NCI-H345 treated with DMSO at 0.1 percent for 48 hours (cell line): ENCODE data around the gene ADK.
"Not testable (repeated sequence)": the region's sequence is repeated elsewhere in the genome, so short reads cannot be mapped to it uniquely, and the experiment has no call there.

Experiments
- DNase-seq: peaks from one replicate; lab custom pipeline; 2025; ENCODE audit not compliant: unreplicated experiment; lab: John Stamatoyannopoulos, UW

ADK gene

GRCh38 chr10:74474022-74474713 lies 323.1 kb downstream of the ADK start:
- DNase-seq: no peak

GRCh38 chr10:74476162-74476706 lies 325.2 kb downstream of the ADK start:
- not testable (repeated sequence) for DNase-seq

GRCh38 chr10:74480778-74481177 lies 329.8 kb downstream of the ADK start:
- no peak for DNase-seq

- DNase-seq: no peak
Observed at GRCh38 chr10:74483356-74483755, 332.3 kb downstream of the ADK start.

- DNase-seq: no peak
Observed at GRCh38 chr10:74485283-74485682, 334.3 kb downstream of the ADK start.

GRCh38 chr10:74486659-74487058 lies 335.6 kb downstream of the ADK start:
- DNase-seq: no peak

GRCh38 chr10:74488907-74489306 lies 337.9 kb downstream of the ADK start:
- DNase-seq: no peak

GRCh38 chr10:74490551-74490950 lies 339.5 kb downstream of the ADK start:
- DNase-seq: no peak

GRCh38 chr10:74491014-74491413 lies 340.0 kb downstream of the ADK start:
- DNase-seq: no peak

GRCh38 chr10:74496276-74496675 lies 345.3 kb downstream of the ADK start:
- DNase-seq: not testable (repeated sequence)

GRCh38 chr10:74498664-74499063 lies 347.6 kb downstream of the ADK start:
- DNase-seq: not testable (repeated sequence)

GRCh38 chr10:74500026-74500704 lies 349.1 kb downstream of the ADK start:
- no peak for DNase-seq

- DNase-seq: no peak
Observed at GRCh38 chr10:74500816-74501215, 349.8 kb downstream of the ADK start.

GRCh38 chr10:74502963-74503608 lies 352.1 kb downstream of the ADK start:
- no peak for DNase-seq

- DNase-seq: no peak
Observed at GRCh38 chr10:74507951-74508350, 356.9 kb downstream of the ADK start.

GRCh38 chr10:74510594-74510993 lies 359.6 kb downstream of the ADK start:
- DNase-seq: no peak

- no peak for DNase-seq
Observed at GRCh38 chr10:74511051-74511450, 360.0 kb downstream of the ADK start.

GRCh38 chr10:74514322-74514721 lies 363.3 kb downstream of the ADK start:
- DNase-seq: no peak

GRCh38 chr10:74518061-74518460 lies 367.0 kb downstream of the ADK start:
- no peak for DNase-seq

- DNase-seq: no peak
Observed at GRCh38 chr10:74521526-74521925, 370.5 kb downstream of the ADK start.

GRCh38 chr10:74523199-74523598 lies 372.2 kb downstream of the ADK start:
- no peak for DNase-seq

- no peak for DNase-seq
Observed at GRCh38 chr10:74525885-74526284, 374.9 kb downstream of the ADK start.
